ENCODE results near the gene LRCH4. TPM values are rescaled to one million over a fixed set of nuclear protein-coding genes. Genes with fewer than 3 reads are reported as not detected.
A peak's percentile ranks its signal among the peaks of the same experiment; 100 is the strongest.

Gene LRCH4
- total and polyA plus RNA-seq, 9 of the 15 experiments (the other 6 are each of a cell fraction or from before 2014, with no cell fraction given), result 0.06 to 63.3 (median 15.0) TPM

GRCh38 chr7:100547872-100548271 is 38.1 kb downstream of the LRCH4 start (continued):
- TF ChIP-seq PBX2 (CRISPR knock-in tag; IDR thresholded peaks at IDR 0.05; ENCODE audit: low read depth), result no peak
- TF ChIP-seq PBX2 (tag; conservative IDR thresholded peaks at IDR 0.05; ENCODE audit: low read depth), result no peak
- TF ChIP-seq NFIC (IDR thresholded peaks at IDR 0.05), result peak; percentile 74

GRCh38 chr7:100546926-100547800 is 38.8 kb downstream of the LRCH4 start:
- FAIRE-seq (no peak), ATAC-seq (peak; percentile 74), DNase-seq (ENCODE audit: extremely low read depth in 1 of 4, low spot score in 3 of 4) (peak; percentile 67 to 83 (median 73))
- ChIA-PET POLR2A (interaction anchor here (0.6 to 2.5 kb wide), 4 partner anchors 12 to 60 kb away, joined by 3 to 11 read pairs (median 5); partner anchors contain the start of gene FBXO24), CTCF (ENCODE audit: low intra/inter-chr PET ratio) (interaction anchor here (0.8 kb wide), 1 partner anchor 64 kb away, joined by 3 read pairs; no protein-coding TSS in a partner anchor)
- peak overlapping the region; percentile 76 for H3K4me2 ChIP-seq (ENCODE audit: insufficient read depth, low read length)
- peaks cover 35% of the 10 kb centered on the region for H3K36me3 ChIP-seq (ENCODE audit: control insufficient read depth, insufficient read depth, low read length)
- H3K9me1 ChIP-seq (ENCODE audit: control insufficient read depth, insufficient read depth, low read length), result no peaks in the 10 kb centered on the region
- intact Hi-C loops (cut with micrococcal nuclease) (no loop called here), in situ Hi-C loops (cut with MboI) (no loop called here)
- H3K79me2 ChIP-seq (ENCODE audit: control insufficient read depth, insufficient read depth, low read length), result peaks cover 63% of the 10 kb centered on the region
- peak overlapping the region; percentile 3 to 68; a peak in 3 of 4 replicates for H3K9ac ChIP-seq (ENCODE audit: insufficient read depth in 1 of 2, low read depth in 2 of 2, low read length in 2 of 2)
- BruUV-seq (replicated peaks), result TSS peak; percentile 16
- H2AFZ ChIP-seq (ENCODE audit: low read depth, low read length), result peak overlapping the region; percentile 76
- 19% methylated on average over 9 of the region's 9 CpGs for WGBS (ENCODE audit: insufficient coverage, low coverage, missing lambda C conversion rate)
- peak overlapping the region; percentile 78 for H3K27ac ChIP-seq (ENCODE audit: extremely low read depth, low read depth, low read length)
- no peaks in the 10 kb centered on the region for H3K9me3 ChIP-seq (replicated peaks; ENCODE audit: control insufficient read depth, insufficient read depth, low read depth, low read length)
- no peaks in the 10 kb centered on the region for H3K27me3 ChIP-seq (ENCODE audit: control insufficient read depth in 2 of 2, insufficient read depth in 2 of 2, low read length in 2 of 2)
- H3K4me3 ChIP-seq, result peak overlapping the region; percentile 14; the same call in 1 of the 2 replicates
- H4K20me1 ChIP-seq (replicated peaks; ENCODE audit: control insufficient read depth, insufficient read depth, low read length), result no peaks in the 10 kb centered on the region
- peaks cover 30 to 58% of the 10 kb centered on the region in 2 experiments for H3K4me1 ChIP-seq (replicated peaks in 1 of 2; ENCODE audit: control insufficient read depth in 2 of 2, insufficient read depth in 2 of 2, low read length in 2 of 2)
- 0 out of 2 replicates have a peak, but pooled peaks have one; percentile 16 for TF ChIP-seq KLF1 (tag; IDR thresholded peaks at IDR 0.05)
- no peak for TF ChIP-seq THAP12 (CRISPR knock-in tag; IDR thresholded peaks at IDR 0.05)
- TF ChIP-seq CHD4 (IDR thresholded peaks at IDR 0.05; ENCODE audit: insufficient read depth, insufficient replicate concordance, low read depth, low read length, poor library complexity, severe bottlenecking), result no peak
- no peak for TF ChIP-seq ZNF780A (CRISPR knock-in tag; IDR thresholded peaks at IDR 0.05)
- no peak for TF ChIP-seq ESRRB (CRISPR knock-in tag; IDR thresholded peaks at IDR 0.05; ENCODE audit: borderline replicate concordance)
- TF ChIP-seq ZNF766 (CRISPR knock-in tag; conservative IDR thresholded peaks at IDR 0.05), result peak; percentile 0; the same call in 1 of the 2 replicates
- TF ChIP-seq ILK (tag; IDR thresholded peaks at IDR 0.05; ENCODE audit: borderline replicate concordance, low read depth), result no peak
- TF ChIP-seq ZNF551 (CRISPR knock-in tag; IDR thresholded peaks at IDR 0.05), result no peak
- TF ChIP-seq U2AF2 (optimal IDR thresholded peaks at IDR 0.05; ENCODE audit: low read depth, low read length), result no peak
- TF ChIP-seq ZNF3 (CRISPR knock-in tag; IDR thresholded peaks at IDR 0.05), result no peak
- TF ChIP-seq POLR2AphosphoS5 (IDR thresholded peaks at IDR 0.05; ENCODE audit: control insufficient read depth, insufficient read depth, low read depth, low read length), result 0 out of 2 replicates have a peak, but pooled peaks have one; percentile 16

Measured in K562 (cell line).